ENCODE data around the gene UBD. TPM values are rescaled to one million over a fixed set of nuclear protein-coding genes. Genes with fewer than 3 reads are reported as not detected.

Gene UBD
- total and polyA plus RNA-seq, 9 of the 15 experiments (the other 6 are each of a cell fraction or from before 2014, with no cell fraction given), result not detected

DNA sequence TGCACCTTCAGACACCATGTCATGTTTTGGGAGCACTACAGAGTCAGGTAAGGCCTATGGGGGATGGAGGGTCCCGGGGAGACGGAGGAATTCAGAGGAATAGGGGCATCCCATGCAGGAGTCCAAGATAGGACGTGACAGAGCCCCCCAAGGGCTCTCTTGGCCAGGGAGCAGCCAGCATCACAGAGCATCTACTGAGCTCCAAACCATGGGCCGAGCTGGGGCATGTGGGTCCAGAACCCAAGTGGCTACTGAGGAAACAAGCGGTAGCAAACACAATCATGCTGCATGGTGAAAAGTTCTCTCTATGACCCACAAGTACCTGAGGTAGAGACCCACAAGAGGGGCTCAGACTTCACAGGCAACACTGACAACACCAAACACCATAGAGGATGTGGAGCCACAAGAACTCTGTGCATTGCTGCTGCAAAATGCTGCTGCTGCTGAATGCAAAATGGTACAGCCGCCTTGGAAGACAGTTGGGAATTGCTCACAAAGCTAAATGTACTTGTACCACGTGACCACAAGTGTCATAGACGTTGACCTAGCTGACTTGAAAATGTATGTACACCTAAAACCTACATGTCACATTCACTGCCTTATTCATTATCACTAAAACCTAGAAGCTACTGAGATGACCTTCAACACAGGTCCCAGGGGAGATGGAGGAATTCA, 38.4 kb downstream of the UBD start:
- Histone ChIP-seq H4K20me1 (replicated peaks; ENCODE audit: control insufficient read depth, insufficient read depth, low read length) (no peaks in the 10 kb centered on the region), H3K27me3 (ENCODE audit: control insufficient read depth in 2 of 2, insufficient read depth in 2 of 2, low read length in 2 of 2) (peaks cover 7 to 16% of the 10 kb centered on the region in 2 experiments), H3K4me2 (ENCODE audit: insufficient read depth, low read length) (no peak overlapping the region), H2AFZ (ENCODE audit: low read depth, low read length) (no peak overlapping the region), H3K79me2 (ENCODE audit: control insufficient read depth, insufficient read depth, low read length) (no peaks in the 10 kb centered on the region), H3K4me3 (no peak overlapping the region), H3K36me3 (ENCODE audit: control insufficient read depth, insufficient read depth, low read length) (no peaks in the 10 kb centered on the region), H3K27ac (ENCODE audit: extremely low read depth, low read depth, low read length) (no peak overlapping the region), H3K9ac (ENCODE audit: insufficient read depth in 1 of 2, low read depth in 2 of 2, low read length in 2 of 2) (no peak overlapping the region), H3K9me1 (ENCODE audit: control insufficient read depth, insufficient read depth, low read length) (no peaks in the 10 kb centered on the region), H3K4me1 (replicated peaks in 1 of 2; ENCODE audit: control insufficient read depth in 2 of 2, insufficient read depth in 2 of 2, low read length in 2 of 2) (no peaks in the 10 kb centered on the region), H3K9me3 (replicated peaks; ENCODE audit: control insufficient read depth, insufficient read depth, low read depth, low read length) (no peaks in the 10 kb centered on the region)
- ChIA-PET CTCF (ENCODE audit: low intra/inter-chr PET ratio) (no interaction called here), POLR2A (no interaction called here)
- no TSS peak for BruUV-seq (replicated peaks)
- intact Hi-C loops (cut with micrococcal nuclease), result no loop called here
- TF ChIP-seq, protein P1, sequence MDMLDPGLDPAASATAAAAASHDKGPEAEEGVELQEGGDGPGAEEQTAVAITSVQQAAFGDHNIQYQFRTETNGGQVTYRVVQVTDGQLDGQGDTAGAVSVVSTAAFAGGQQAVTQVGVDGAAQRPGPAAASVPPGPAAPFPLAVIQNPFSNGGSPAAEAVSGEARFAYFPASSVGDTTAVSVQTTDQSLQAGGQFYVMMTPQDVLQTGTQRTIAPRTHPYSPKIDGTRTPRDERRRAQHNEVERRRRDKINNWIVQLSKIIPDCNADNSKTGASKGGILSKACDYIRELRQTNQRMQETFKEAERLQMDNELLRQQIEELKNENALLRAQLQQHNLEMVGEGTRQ (CRISPR knock-in tag; IDR thresholded peaks at IDR 0.05), result peak; percentile 57
- no peak for TF ChIP-seq L3MBTL2 (IDR thresholded peaks at IDR 0.05)
- no peak for TF ChIP-seq SREBF2 (CRISPR knock-in tag; IDR thresholded peaks at IDR 0.05)
- TF ChIP-seq, protein P2, sequence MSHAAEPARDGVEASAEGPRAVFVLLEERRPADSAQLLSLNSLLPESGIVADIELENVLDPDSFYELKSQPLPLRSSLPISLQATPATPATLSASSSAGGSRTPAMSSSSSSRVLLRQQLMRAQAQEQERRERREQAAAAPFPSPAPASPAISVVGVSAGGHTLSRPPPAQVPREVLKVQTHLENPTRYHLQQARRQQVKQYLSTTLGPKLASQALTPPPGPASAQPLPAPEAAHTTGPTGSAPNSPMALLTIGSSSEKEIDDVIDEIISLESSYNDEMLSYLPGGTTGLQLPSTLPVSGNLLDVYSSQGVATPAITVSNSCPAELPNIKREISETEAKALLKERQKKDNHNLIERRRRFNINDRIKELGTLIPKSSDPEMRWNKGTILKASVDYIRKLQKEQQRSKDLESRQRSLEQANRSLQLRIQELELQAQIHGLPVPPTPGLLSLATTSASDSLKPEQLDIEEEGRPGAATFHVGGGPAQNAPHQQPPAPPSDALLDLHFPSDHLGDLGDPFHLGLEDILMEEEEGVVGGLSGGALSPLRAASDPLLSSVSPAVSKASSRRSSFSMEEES (CRISPR knock-in tag; IDR thresholded peaks at IDR 0.05), result peak; percentile 92
- TF ChIP-seq, protein P3, sequence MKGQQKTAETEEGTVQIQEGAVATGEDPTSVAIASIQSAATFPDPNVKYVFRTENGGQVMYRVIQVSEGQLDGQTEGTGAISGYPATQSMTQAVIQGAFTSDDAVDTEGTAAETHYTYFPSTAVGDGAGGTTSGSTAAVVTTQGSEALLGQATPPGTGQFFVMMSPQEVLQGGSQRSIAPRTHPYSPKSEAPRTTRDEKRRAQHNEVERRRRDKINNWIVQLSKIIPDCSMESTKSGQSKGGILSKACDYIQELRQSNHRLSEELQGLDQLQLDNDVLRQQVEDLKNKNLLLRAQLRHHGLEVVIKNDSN (CRISPR knock-in tag; IDR thresholded peaks at IDR 0.05), result peak; percentile 41
- peak; percentile 82 for TF ChIP-seq RAD51 (IDR thresholded peaks at IDR 0.05; ENCODE audit: borderline replicate concordance, low read depth)
- WGBS (ENCODE audit: insufficient coverage, low coverage, missing lambda C conversion rate), result under 1% methylated on average over 8 of the region's 8 CpGs
- no peak for DNase-seq (ENCODE audit: extremely low read depth in 1 of 4, low spot score in 3 of 4)
- no peak for FAIRE-seq
- in situ Hi-C loops (cut with MboI), result no loop called here
- no peak for ATAC-seq
